GM19035 (cell line): ENCODE measurements around the gene SLC35A2.

Source experiments
- ATAC-seq: cut with Tn5 transposase; IDR thresholded peaks from one replicate; pipeline ENCODE4 v1.9.1; 2021; ENCODE audit not compliant: unreplicated experiment

The SLC35A2 gene

GRCh38 chrX:48911412-48912182, at the start of gene SLC35A2:
SLC35A2 (minus strand) TSS chrX:48911646; CDS start chrX:48911636, 10 bp downstream.
- peak; percentile 72 for ATAC-seq

GRCh38 chrX:48960291-48960690, 48.8 kb upstream of the SLC35A2 start:
- ATAC-seq: no peak

- ATAC-seq: no peak
Measured at GRCh38 chrX:48958635-48959094, 47.2 kb upstream of the SLC35A2 start.

- ATAC-seq: peak; percentile 79
Measured at GRCh38 chrX:48957827-48958634, 46.6 kb upstream of the SLC35A2 start.

GRCh38 chrX:48957477-48957826, 46.0 kb upstream of the SLC35A2 start, which contains the start of gene OTUD5:
OTUD5 (minus strand) TSS chrX:48957607; CDS start chrX:48957570, 37 bp downstream.
- ATAC-seq: peak; percentile 27

- ATAC-seq: peak; percentile 4
Measured at GRCh38 chrX:48956728-48957414, 45.4 kb upstream of the SLC35A2 start.

- ATAC-seq: no peak
Measured at GRCh38 chrX:48948589-48948988, 37.1 kb upstream of the SLC35A2 start.

GRCh38 chrX:48945517-48946348, 34.3 kb upstream of the SLC35A2 start:
- ATAC-seq: no peak

GRCh38 chrX:48942895-48943294, 31.4 kb upstream of the SLC35A2 start:
- no peak for ATAC-seq

- ATAC-seq: no peak
Measured at GRCh38 chrX:48940404-48940955, 29.0 kb upstream of the SLC35A2 start.

- no peak for ATAC-seq
Measured at GRCh38 chrX:48939524-48940228, 28.2 kb upstream of the SLC35A2 start.

- ATAC-seq: peak; percentile 41
Measured at GRCh38 chrX:48938721-48939425, 27.4 kb upstream of the SLC35A2 start.

- peak; percentile 65 for ATAC-seq
Measured at GRCh38 chrX:48937054-48937907, 25.8 kb upstream of the SLC35A2 start.

- no peak for ATAC-seq
Measured at GRCh38 chrX:48936429-48937053, 25.1 kb upstream of the SLC35A2 start.

- ATAC-seq: no peak
Measured at GRCh38 chrX:48935301-48935670, 23.8 kb upstream of the SLC35A2 start.

- ATAC-seq: no peak
Measured at GRCh38 chrX:48934581-48935300, 23.3 kb upstream of the SLC35A2 start.

GRCh38 chrX:48933757-48934156, 22.3 kb upstream of the SLC35A2 start:
- ATAC-seq: no peak
